Stimulated activated CD4-positive, alpha-beta T cell treated with anti-CD3 and anti-CD28 coated beads, Interleukin-4, amount 100 ng/mL, for 48 hours (primary cell): Measurements from ENCODE around the gene SAP25.
"Not testable (repeated sequence)": the region's sequence is repeated elsewhere in the genome, so short reads cannot be mapped to it uniquely, and the experiment has no call there.

ENCODE experiments used
- DNase-seq, 2 donors: peaks; one replicate each; pipeline ENCODE4 v3.0.0-alpha.2; 2020; ENCODE audit warnings: low read depth in 2 of 2

Gene SAP25

DNA sequence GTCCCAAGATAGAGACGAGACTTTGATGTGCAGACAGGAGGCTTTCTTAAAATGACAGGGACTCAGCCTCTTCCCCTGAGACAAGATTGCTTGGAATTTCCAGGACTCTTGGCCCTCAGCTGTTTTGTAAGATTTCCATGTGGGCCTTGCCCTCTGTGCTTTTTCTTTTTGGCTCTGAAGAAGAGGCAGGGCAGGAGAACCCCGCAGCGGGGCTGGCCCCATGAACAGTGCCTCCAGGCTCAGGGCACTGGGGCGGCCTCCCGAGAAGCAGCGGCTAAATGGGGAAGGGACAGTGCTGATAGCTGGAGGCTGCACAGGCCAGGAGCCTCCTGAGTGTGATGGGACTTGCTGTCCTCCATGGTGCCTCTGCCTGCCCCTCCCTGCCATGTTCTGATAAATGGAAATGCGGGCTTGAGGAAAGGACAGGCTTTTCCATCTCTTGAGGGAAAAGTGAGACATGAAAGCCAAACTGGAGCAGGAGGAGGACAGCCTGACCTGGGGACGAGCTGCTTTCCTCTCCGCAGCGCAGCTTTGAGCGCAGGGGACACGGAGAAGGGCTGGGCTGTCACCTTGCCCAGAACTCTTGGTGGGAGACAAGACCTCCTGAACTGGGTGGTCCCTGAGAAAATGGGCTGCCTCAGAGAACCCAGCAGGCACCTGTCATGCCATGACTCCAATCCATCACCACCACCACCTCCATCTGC lies 12.1 kb downstream of the SAP25 start:
- no peak for DNase-seq

DNA sequence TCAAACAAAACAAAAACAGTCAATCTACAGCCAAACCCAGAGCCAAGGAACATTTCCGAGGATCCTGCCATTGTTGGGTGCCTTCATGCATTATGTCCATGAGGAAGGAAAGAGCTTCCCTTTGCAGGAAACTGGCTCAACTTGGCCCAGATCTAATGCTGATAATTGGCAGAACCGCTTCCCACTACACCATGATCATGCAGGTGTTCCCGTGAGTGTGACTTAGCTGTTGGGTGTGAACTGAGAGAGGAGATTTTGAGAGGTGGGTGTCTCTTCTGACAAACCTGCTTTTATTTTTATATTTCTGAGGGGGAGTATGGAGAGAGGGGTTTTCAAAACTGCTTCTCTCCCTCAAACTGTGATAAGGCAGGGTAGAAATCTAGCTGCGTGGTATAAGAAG lies 14.6 kb downstream of the SAP25 start:
- DNase-seq = no peak

DNA sequence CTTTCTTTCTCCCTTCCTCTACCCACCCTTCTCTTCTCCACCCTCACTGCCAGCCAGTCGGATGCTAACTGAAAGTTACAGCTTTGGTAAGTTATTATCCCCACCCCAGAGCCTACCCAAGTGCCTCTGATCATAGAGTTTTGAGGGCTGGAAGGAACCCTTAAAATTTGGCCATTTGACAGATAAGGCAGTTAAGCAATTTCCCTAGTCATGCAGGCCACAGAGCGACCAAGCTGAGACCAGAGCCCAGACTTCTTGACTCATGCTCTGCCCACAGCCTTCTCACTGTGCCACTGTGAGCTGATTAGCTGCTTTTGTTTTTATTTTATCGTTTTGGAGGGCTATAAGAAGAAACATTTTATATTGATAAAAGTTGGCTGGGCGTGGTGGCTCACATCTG lies 17.2 kb downstream of the SAP25 start:
- no peak for DNase-seq

DNA sequence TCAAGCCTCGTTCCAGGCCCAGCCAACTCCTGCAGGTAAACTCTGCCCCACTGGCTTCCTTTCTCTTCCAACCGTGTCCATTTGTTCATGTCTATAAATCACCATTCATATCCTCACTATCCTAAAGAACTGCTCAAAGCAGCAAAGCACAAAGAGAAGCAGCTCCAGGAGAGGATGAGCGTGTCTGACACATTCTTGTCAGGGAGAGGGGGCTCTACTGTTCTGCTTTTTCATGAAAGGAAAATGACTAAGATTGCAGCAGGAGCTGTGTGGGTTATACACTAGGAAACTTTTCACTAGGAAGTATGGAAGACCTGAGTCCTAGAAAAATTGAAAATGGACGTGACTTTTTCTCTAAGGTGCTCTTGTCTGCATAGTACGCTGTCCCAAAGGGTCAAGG lies 18.0 kb downstream of the SAP25 start:
- DNase-seq = no peak

DNA sequence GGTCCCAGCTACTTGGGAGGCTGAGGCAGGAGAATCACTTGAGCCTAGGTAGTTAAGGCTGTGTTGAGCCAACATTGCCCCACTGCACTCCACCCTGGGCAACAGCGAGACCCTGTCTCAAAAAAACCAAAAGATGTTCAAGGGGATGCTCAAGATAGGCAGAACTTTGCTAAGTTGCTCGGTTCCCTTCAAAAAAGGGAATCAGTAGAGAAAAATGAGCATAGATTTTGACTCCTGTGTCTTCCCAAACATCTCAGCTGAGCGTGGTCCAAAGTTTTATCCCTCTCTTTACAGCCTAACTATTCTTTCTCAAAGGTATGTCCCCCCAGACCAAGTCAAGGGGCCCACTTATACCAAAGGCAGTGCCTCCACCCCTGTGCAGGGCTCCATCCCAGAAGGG lies 20.7 kb downstream of the SAP25 start:
- no peak for DNase-seq

DNA sequence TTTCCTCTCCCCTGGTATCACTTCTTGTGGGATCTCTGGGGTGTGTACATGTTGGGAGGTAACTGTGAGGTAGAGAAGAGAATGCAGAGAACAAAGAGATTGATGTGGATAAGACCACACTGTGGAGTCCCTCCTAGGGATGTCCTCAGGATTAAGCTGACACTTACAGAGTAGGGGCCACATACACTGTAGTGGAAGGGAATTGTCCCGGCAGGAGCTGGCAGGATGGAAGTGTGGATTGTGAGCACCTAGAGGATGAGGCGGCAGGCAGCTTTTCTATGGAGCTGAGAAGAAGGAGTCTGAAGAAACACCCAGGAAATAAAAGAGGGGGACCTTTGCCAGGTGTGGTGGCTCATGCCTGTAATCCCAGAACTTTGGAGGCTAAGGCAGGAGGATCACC lies 21.2 kb downstream of the SAP25 start:
- DNase-seq = no peak

DNA sequence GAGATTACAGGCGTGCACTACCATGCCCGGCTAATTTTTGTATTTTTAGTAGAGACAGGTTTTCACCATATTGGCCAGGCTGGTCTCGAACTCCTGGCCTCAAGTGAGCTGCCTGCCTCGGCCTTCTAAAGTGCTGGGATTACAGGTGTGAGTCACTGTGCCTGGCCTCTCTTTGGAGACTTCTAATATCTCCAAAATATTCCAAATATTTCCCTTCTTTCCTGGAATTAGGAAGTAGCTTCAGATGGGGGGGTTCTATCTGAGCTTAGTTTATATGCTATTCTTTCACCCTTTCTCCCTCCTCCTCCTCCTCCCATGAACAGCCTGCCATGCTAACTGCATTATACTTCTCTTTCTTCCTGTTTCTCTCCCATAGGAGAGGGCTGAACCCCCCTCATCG lies 25.3 kb downstream of the SAP25 start:
- not testable (repeated sequence) for DNase-seq

DNA sequence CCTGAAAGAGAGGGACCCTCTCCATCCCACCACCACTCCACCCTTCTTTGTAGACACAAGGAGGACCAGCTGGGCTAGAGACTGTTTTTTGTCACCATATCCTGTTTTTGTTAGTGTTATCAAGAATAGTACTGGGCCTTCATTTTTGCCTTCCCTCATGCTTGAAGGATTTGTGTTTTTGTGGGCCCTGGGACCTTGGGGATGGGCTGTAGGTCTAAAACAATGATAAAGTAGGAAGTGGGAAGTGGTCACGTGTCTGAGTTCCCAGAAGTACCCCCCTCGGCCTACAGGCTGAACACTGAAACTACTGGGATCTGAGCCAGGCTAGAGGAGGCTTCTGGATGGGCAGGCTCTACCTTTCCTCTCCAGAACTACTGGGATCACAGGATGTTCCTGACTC lies 25.8 kb downstream of the SAP25 start:
- no peak for DNase-seq

DNA sequence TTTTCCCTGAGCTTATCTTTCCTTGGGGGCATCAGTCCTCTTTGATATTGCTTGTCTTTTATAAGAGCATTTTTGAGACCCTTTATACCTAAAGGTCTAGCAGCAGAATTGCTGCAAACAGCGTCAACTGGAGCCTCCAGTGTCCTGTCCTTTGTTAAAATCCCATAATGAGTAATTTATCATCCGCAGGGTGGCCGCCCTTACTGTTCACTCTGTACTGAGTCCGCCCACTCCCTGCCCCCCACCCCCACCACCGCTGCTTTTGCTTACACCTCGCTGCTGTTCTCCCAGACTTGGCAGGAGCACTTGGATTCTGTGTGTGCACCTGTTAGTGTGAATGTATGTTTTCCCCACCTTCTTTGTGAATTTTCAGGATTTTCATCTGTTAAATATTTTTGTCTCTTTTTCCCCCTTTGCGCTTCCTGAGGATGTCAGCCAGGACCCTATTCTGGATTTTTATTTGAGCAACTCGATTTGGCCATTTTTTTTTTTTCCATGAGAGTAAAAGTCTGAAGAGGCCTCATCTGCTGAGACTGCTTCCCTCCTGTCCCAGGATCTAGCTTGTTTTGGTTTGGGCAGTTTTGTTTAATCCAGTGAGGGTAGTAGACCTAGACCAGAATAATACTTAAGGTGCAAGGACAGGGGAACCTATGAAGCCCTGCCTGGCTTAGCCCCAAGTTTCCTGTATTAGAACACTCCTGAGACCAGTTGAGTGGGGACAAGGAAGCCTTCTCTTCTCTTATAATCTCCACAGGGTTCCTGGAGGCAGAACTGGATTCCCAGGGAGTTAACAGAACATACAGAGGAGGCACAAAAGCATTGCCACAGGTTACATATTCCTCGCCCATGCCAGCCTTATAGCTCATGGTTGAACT lies 26.5 kb downstream of the SAP25 start:
- DNase-seq = no peak

DNA sequence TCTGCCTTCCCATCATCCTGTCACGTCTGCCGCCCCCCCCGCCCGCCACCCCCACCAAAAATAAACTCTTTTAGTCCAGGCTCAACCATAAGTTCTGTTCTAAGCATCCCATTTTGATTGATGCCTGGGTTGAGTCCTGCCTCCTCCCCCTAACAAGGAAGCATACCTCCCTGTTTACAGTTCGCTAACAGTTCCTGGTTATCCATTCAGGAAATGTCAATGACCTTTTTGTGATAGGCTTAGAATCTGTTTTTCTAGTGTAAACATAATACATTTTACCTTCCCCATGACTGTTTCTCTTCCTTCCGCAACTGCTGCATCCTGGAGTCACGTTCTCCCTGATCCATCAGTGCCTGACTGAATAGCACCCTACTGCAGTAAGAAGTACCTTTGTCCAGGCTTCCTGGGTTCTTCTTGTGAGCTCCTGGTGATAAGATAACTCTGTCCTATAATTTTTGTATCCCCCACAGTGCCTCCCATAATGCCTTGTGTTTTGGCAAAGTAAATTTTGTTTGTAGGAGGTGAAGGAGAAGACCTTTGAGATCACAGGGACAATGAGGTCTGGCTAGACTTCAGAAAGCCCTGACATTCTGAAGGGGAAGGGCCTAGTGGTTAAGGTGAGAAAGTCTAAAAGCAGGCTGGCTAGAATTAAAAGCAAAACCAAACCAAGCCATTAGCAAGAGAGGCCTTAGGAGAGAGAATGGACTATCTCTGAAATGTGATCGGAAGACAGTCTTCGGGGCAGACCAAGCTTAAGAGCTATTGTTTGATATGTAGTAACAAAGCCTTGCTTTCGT lies 27.4 kb downstream of the SAP25 start:
- DNase-seq = no peak

DNA sequence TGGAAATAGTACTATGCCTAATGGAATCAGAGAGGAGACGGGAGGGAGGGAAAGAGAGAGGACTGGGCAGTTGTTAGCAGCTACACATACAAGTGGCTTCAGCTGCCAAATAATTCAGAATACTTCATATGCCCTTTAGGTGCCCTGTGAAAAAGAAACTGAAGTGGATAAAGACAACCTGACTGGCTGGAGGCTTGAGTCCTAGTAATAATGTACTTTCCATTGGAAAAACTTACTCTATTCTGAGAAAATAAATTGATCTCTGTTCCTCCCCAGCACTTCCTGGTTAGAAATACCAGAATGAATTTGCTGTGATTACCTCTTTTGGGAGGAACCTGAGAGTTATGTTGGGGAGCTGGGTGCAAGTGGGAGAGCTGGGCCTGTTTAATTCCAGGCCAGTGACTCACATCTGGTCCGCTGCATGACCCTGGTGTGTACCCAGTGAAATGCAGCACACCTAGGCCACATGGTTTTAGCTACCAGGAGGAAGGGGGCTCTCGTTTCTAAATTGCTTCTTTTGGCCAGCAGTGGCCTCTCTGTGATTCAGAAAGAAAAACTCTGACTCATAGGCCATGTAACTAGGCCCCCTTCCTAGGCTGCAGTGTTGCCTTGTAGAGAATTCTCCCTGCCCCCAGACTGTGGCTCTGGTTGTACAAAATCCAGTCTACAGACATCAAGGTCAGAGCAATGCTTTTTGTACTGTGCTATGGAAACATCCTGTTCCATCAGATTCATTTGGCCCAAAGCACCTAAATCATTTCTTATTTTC lies 28.2 kb downstream of the SAP25 start:
- DNase-seq = peak; percentile 45 to 60

DNA sequence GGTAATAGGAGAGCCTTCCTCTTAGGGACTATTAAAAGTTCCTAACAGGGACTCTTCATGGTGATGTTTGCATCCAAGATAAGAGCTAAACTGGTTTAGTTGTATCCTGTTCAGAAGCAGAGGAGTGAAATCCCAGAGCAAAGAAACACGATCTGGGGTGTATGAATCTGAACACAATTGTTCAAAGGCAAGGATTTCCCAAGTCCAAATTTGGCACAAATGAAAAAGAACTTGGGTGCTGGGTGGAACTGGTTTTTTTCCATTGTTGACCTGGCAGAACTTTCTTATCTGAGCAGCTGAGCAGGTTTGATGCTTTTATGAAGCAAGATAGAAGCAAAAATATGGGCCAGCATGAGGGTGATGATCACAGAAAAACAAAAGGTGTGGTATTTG lies 28.7 kb downstream of the SAP25 start:
- no peak for DNase-seq

DNA sequence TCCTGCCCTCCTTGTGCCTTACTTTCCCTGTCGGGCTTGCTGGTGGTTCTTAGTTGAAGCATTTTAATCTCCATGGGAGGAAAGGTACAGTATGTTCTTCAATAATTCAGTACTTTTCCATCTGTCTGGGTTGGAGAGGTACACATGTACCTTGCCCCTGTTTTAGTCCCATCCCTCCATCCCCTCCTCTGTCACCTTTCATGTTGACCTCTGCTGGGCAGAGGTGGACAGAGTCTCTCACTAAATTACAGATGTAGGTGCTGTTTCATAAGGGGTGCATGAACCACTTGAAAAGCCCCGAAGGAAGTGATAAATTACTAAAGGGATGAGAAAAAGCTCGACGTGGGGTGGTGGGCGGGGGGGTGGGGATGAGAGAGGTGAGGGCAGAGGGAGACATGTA lies 29.3 kb downstream of the SAP25 start:
- no peak for DNase-seq

DNA sequence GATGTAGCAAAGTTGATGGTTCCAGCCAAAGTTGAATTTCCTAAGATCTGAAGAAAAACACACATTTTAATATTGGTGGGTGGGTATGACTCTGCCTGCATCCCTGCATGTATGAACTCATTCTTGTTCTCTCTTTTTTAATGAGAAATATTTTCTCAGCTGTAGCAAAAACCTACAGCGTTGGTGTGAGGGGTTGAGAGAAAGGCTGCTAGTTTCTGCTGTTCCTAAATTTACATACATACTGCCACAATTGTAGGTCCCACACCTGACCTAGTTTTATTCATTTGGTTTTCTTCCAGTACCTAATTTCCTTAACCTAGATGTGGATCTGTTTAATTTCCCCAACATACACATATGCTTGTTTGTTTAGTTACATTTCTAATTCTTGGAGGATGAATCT lies 30.1 kb downstream of the SAP25 start:
- DNase-seq = no peak

DNA sequence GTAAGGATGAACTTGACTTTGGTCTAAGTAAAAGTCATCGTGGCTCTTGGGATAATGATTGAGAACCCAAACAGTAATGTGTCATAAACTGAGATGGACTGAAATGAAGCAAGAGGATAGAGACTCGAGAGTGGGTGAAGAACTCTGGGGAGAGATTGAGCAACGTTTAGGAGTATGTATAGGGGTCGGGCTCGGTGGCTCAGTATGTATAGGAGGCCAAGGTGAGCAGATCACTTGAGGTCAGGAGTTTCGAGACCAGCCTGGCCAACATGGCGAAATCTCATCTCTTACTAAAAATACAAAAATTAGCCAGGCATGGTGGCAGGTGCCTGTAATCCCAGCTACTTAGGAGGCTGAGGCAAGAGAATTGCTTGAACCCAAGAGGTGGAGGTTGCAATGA lies 32.4 kb downstream of the SAP25 start:
- not testable (repeated sequence) for DNase-seq

DNA sequence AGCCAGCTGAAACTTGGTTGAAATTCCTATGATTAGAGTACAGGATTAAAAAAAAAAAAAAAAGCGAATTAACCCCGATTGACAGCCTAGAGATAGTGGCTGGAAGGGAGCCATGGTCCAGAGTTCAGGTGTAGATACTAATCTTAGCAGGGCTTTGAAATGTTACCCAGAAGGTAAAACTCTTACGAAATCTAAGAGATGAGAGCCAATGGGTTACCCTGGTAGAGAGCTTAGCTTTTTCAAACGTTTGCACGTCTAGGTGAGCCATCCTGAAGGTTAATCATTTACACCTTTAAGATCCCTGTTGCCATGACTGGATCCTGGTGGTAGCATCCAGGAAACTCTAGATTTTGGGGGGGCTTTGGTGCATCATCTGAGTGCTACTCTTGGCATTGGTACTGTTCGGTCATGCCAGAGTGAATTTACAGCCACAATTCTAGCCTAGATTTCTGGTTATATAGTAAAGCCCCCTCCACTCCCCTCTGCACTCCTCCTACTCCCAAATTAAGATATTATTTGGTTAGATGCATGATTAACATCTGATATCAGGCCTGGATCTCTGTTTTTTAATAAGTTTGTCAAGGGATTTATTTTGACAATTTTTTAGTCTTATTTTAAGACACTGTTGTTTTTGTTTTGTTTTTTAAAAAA lies 33.5 kb downstream of the SAP25 start:
- DNase-seq = no peak

DNA sequence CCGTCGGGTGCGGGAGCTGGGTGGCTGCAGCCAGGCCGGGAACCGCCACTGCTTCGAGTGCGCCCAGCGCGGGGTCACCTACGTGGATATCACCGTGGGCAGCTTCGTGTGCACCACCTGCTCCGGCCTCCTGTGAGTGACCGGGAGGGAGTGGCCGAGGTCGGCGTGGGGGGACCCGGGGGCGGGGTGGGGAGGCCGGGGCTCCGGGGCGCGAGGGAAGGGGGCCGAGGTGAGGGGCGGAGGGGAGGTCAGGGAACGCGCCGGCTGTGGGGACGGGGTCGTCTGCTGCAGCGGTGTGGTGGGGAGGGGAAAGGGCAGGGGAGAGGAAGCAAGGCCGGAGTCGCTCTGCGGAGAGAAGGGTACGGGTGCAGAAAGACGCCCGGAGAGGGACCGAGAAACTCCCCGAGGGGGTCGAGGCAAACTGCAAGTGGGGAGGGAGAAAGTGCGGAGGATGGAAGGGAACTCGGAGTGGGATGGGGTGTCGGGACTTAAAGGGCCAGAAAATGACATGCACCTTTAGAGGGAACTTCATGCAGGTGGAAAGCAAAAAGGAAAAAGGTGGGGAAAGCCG lies 34.2 kb downstream of the SAP25 start:
- DNase-seq = no peak

DNA sequence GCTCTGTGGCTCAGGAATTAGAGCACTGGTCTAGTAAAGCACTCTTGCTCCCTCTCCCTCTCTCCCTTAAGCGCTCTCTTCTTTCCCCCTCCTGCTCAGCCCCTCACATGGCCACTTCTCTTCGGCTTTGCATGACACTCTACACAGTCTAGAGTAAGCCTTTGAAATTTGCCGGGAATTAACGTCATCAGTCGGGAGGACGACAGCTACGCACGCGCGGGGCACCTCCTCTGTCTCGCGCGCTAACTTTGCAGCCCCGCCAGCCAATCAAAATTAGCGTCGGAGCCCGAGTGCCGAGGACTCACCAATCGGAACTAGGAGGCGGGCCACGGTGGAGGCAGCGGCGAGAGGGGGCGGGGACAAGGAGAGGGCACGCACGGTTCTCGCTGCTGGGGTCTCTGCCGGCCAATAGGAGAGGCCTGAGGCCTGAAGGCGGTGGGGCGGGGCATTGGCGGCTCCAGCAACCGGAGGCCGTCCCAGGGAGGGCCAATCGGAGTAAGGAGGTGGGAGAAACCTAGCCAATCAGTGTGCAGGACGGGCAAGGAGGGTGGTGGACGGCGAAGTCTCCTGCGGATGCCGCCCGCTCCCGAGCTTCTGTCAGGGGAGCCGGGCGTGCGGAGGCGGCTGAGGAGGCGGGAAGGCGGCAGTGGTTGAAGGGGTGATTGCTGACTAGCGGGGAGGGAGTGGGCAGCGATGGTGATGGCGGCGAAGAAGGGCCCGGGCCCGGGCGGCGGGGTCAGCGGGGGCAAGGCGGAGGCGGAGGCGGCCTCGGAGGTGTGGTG lies 34.9 kb downstream of the SAP25 start, which contains the start of gene AGFG2:
AGFG2 (plus strand) TSS at position 550 of the 782 bp plus-strand sequence; CDS start at position 694, 144 bp downstream.
- DNase-seq = peak; percentile 100

DNA sequence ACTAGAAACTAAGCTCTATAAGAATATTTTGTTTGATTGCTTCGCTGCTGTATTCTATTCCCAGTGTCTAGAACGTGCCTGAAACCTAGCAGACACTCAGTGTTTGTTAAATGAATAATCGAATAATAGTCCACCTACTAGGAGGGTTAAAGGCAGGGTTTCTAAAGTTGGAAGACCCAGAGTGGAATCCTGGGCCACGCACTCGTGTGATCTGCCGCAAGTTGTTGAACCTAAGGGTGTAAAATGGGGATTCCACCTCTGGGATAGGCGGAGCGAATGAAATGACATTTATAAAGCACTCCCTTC lies 35.4 kb downstream of the SAP25 start:
- DNase-seq = no peak

DNA sequence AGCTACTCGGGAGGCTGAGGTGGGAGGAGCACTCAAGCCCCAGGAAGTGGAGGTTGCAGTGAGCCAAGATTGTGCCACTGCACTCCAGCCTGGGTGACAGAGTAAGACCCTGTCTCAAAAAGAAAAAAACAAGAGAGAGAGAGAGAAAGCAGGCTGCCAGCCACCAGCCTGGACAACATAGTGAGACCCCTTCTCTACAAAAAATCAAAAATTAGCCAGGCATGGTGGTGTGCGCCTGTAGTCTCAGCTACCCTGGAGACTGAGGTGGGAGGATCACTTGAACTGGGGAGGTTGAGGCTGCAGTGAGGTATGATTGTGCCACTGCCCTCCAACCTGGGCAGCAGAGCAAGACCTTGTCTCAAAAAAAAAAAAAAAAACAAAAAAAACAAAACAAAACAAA lies 37.0 kb downstream of the SAP25 start:
- DNase-seq = not testable (repeated sequence)
